Measurements from ENCODE around the gene ADAM30. TPM values are rescaled to one million over a fixed set of nuclear protein-coding genes. Genes with fewer than 3 reads are reported as not detected.

ADAM30 gene
- total RNA-seq, 1 donor from 2014 or later = not detected

GRCh38 chr1:119902775-119903442, 6.6 kb upstream of the ADAM30 start:
- no peak for DNase-seq
- peaks cover 7% of the 10 kb centered on the region for H3K9me3 Mint-ChIP-seq

GRCh38 chr1:119898981-119899720, 2.8 kb upstream of the ADAM30 start:
- Mint-ChIP-seq H3K9me3 (no peaks in the 10 kb centered on the region), H3K4me1 (no peaks in the 10 kb centered on the region), H3K4me3 (no peak overlapping the region), H3K27ac (no peak overlapping the region), H3K36me3 (ENCODE audit: low read depth) (no peaks in the 10 kb centered on the region), H3K27me3 (peaks cover 13% of the 10 kb centered on the region)
- ChIA-PET POLR2A (no interaction called here), CTCF (no interaction called here)
- intact Hi-C loops (cut with micrococcal nuclease) = no loop called here
- ATAC-seq (ENCODE audit: low read depth) (no peak), DNase-seq (no peak)
- no peak for TF ChIP-seq CTCF (IDR thresholded peaks at IDR 0.05)

More at GRCh38 chr1:119902775-119903442, 6.6 kb upstream of the ADAM30 start:
- intact Hi-C loops (cut with micrococcal nuclease) = no loop called here
- ATAC-seq (ENCODE audit: low read depth) = no peak
- Mint-ChIP-seq H3K36me3 (ENCODE audit: low read depth) (no peaks in the 10 kb centered on the region), H3K27me3 (peaks cover 13% of the 10 kb centered on the region), H3K27ac (no peak overlapping the region), H3K4me1 (no peaks in the 10 kb centered on the region), H3K4me3 (no peak overlapping the region)
- no peak for TF ChIP-seq CTCF (IDR thresholded peaks at IDR 0.05)
- ChIA-PET POLR2A (no interaction called here), CTCF (no interaction called here)

- DNase-seq = no peak
- CTCF ChIA-PET = no interaction called here
- no peaks in the 10 kb centered on the region for H3K36me3 Mint-ChIP-seq (ENCODE audit: low read depth)
- no peak for TF ChIP-seq CTCF (IDR thresholded peaks at IDR 0.05)
- no peak overlapping the region for H3K4me3 Mint-ChIP-seq
- peaks cover 10% of the 10 kb centered on the region for H3K27me3 Mint-ChIP-seq
- POLR2A ChIA-PET = no interaction called here
- no peaks in the 10 kb centered on the region for H3K4me1 Mint-ChIP-seq
- no peak overlapping the region for H3K27ac Mint-ChIP-seq
- no peaks in the 10 kb centered on the region for H3K9me3 Mint-ChIP-seq
- no peak for ATAC-seq (ENCODE audit: low read depth)
- intact Hi-C loops (cut with micrococcal nuclease) = no loop called here
Observed at GRCh38 chr1:119898530-119898929, 2.2 kb upstream of the ADAM30 start.

DNA sequence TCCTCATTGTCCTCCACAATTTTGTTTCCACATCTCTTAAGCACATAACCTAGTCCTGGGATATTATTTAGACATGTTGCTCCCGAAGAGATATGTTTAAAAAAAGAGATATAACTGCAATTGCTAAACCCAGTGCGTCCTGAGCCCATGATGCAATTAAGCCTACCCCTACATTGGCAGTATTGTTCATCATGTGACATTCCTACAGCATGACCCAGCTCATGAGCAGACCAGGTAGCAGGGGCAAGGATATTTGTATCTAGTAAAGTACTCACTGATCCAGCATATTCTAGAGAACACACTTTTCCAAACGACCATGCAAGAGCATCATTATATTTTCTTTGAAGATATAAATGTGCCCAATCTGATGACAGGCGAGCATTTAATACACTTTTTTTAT, 1.2 kb downstream of the ADAM30 start:
- POLR2A ChIA-PET = no interaction called here
- Mint-ChIP-seq H3K4me1 (no peaks in the 10 kb centered on the region), H3K27me3 (peaks cover 5% of the 10 kb centered on the region), H3K4me3 (no peak overlapping the region), H3K36me3 (ENCODE audit: low read depth) (no peaks in the 10 kb centered on the region), H3K27ac (no peak overlapping the region), H3K9me3 (no peaks in the 10 kb centered on the region)
- TF ChIP-seq CTCF (IDR thresholded peaks at IDR 0.05) = no peak
- intact Hi-C loops (cut with micrococcal nuclease) = no loop called here
- CTCF ChIA-PET = no interaction called here
- DNase-seq (no peak), ATAC-seq (ENCODE audit: low read depth) (no peak)

DNA sequence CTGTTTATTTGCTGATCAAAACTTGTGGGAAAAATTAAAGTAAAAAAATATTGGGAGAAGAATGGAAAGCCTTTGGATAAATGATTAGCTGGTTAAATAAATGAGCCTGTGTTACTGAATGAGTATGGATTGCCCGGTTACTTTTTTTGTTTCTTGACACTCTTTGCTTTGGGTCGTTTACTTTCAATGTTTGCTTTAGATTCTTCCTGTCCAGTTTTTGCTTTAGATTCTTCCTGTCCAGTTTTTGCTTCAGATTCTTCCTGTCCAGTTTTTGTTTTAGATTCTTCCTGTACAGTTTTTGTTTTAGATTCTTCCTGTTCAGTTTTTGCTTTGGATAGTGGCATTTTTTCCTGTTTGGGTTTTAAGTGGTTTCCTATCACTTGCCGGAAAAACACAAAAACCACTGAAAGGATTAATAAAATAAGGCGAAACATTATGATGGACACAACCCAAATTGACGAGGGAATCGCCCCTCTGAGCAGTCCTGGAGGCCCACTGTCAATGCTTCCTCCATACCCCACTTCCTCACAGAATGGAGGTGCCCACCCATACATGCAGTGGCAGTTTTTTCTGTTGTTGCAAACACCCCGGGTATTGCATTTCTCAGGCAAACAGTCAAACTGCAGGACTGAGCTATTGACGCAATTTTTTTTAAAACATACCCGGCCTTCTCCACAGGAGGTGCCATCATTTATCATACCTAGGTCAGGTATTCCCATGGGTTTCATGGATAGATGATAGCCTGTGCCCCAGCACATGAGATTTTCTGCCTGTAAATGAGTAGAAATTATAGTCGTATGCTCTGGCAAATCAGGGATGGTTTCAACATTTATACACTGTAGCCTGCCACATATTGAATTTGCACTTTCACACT, 2.3 kb downstream of the ADAM30 start:
- ATAC-seq (ENCODE audit: low read depth) (no peak), DNase-seq (no peak)
- Mint-ChIP-seq H3K36me3 (ENCODE audit: low read depth) (no peaks in the 10 kb centered on the region), H3K4me3 (no peak overlapping the region), H3K27ac (no peak overlapping the region), H3K27me3 (peaks cover 6% of the 10 kb centered on the region), H3K4me1 (no peaks in the 10 kb centered on the region), H3K9me3 (peaks cover under 1% of the 10 kb centered on the region)
- TF ChIP-seq CTCF (IDR thresholded peaks at IDR 0.05) = no peak
- intact Hi-C loops (cut with micrococcal nuclease) = no loop called here
- ChIA-PET POLR2A (no interaction called here), CTCF (no interaction called here)

Measured in activated B cell treated with CpG ODN at 0.5 μM for 24 hours (primary cell).